GM19328 (cell line): ENCODE measurements around the gene GRIK3.

Experiments used
- ATAC-seq: cut with Tn5 transposase; IDR thresholded peaks from one replicate; pipeline ENCODE4 v1.9.1; 2021; ENCODE audit warnings: mild to moderate bottlenecking, moderate library complexity; ENCODE audit not compliant: unreplicated experiment

GRIK3 gene

DNA sequence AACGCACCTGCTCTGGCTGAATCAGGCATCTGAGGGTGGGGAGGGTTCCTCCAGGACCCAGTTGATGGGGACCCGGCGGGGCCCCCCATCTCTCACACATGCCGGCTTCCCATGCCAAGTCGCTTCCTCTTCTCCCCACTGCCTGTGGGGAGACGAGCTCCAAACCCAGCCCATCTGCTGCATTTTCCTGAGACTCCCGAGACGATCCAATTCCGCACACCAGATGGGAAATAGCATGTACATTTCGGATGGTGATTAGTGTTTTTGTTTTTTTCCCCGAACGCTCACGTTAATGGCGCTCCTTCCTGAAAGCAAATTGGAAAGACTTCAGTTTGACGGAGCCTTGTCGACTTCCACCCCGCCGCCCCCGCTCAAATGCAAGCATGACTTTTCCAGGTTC, 13.2 kb upstream of the GRIK3 start:
- ATAC-seq: no peak

DNA sequence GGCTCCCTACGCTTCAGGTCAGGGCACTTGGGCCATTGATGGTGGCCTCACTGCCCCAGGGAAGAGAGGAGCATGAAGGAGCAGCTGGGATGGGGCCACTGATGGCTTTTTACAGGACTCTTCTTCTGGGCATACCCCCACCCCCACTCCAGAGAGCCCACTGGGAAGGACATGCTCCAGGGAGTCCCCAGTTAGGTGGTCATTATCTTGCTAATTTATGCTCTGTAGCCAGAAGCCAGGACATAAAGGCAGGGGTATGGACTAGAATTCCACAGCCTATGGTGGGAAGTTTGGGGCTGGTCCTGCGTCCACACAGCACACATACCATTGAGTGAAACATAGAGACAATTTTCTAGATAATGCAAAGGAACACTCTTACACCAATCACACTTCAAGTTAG, 8.8 kb upstream of the GRIK3 start:
- no peak for ATAC-seq

DNA sequence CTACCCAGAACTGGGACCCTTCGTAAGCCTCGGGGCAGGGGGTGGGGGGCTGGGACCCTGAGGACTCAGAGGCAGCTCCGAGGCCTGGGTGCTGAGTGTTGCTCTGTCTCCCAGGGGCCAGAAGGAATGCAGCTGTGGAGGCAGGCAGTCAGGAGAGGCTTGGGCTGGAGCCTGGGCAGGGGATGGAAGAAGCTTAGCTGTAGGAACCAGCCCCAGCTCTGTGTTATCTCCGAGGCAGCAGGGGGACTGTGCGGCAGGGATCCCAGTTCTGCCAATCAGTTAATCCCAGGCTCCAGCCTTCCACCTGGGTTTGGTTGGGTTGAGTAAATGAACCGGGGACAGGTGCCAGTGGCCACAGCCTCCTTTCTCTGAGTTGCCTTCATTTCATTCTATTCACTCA, 8.2 kb upstream of the GRIK3 start:
- no peak for ATAC-seq

DNA sequence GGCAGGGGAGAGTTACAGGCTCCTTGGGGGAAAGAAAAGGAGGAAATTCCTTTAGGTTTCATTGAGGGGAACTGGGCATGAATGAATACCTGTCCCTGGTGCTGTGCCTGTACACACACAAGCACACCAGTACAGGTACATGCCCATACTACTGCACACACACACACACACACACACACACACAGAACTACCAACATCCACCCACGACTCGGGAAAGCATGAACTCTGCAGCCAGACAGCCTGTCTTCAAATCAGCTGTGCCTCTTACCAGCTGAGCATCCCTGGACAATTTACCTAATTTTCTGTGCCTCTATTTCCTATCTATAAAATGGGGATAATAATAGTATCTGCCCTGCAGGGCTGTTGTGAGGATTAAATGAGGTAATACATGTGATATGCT, 7.2 kb upstream of the GRIK3 start:
- ATAC-seq: no peak

DNA sequence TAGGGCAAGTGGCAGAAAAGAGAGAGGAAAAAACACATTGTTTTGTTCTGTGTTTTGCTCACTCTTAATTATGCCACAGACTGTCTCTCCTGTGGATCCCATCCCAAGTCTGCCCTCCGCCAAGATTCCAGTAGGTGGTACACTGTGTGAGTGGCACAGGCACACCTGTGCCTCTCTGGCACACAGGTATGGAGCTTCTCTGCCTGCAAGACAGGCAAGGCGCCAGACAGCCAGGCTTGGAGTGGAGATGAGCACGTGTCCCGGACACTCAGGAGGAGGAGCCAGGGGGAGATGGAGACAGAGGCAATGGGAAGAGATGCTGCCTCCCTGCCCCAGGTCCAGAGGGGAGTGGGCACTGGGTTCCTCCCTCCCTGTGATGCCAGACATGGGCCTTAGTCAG, 6.5 kb upstream of the GRIK3 start:
- ATAC-seq: no peak

DNA sequence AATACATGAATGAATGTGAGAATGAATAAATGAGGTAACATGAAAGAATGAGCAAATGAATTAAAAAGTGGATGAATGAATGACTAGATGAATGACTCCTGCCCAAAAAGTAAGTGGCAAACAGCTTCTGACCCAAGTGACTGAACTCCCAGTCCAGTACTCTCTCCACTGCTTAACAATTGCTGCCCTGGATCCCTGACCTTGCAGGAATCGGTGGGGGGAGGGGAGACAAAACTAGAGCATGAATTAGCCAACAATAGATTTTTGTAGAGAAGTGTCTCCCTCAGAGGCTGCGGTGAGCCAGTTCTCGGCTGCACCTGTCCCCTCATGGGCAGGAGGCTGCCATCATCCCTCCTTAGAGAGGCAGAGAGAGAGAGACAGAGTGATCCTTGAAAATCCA, 5.9 kb upstream of the GRIK3 start:
- no peak for ATAC-seq

DNA sequence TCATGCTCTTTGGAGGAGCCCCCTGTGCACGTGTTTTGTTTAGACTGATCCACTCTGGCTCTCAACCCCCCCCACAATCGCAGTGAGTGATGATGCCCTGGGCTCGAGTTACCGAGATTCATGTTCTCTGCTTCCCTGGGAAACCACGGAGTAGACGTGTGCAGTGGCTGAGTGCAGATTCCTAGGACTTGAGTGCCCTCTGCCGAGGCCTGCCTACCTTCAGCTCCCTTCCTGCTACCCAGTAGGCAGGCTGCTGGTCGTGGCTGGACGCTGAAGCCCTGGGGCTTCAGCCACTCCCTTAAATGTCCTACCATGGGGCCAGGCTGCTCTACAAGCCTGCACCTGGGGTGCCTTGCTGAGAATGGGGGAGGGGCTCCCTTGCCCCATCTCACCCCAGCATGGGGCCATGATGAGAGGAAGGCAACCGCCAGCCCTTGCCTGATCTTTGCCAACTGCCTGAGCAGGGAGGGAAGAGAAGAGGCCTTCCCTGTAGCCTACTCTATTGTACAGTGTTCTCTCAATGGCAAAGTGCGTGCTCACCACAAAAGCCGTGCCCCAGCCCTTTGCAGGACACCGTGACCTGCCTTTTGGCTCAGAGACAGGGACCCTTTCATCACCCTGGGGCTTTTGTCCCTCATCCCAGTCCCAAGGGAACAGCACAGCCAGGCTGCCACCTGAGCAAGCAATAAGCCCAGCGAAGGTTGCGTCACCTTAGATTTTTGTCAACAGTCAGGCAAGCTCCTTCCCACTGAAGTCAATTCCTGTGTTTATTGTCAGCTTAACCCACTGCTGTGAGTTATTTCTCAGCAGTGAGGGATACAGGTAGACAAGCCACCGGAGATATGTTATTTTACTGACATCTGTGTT, 4.1 kb upstream of the GRIK3 start:
- no peak for ATAC-seq

DNA sequence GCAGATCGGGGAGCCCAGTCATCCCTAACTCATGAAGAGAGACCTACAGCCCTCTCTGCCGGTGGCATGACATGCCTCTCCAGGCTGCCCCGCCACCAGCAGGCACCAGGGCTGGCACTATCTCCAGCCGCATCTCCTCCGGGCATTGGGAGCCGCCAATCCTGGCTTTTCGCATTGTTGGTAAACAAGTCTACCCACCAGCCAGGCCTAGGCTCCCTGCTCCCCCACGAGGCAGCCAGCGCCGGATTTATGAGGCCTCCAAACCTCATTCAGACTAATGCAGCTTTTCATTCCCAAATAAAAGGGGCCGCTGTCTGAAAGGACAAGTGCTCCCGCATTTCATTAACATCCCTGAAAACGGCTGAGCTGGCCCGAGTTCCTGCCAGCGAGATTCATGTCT, 3.4 kb upstream of the GRIK3 start:
- no peak for ATAC-seq

DNA sequence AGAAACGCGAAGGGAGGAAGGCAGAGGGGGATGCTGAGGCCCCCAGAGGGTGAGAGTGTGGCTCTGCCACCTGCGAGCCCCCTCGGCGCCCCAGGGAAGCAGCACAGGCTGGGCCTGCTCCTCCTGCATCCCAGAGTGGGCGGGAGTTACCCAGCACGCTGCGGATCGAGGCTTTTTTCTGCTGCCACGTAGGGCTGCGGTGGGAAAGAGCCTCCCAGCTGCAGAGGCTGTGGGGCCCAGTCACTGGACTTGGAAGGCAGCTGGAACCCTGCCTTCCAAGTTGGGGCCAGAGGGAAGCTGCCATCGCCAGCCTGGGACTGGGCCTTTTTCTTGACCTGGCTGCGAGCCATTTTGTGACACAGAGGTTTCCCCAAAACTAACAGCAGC, 2.3 kb upstream of the GRIK3 start:
- no peak for ATAC-seq

DNA sequence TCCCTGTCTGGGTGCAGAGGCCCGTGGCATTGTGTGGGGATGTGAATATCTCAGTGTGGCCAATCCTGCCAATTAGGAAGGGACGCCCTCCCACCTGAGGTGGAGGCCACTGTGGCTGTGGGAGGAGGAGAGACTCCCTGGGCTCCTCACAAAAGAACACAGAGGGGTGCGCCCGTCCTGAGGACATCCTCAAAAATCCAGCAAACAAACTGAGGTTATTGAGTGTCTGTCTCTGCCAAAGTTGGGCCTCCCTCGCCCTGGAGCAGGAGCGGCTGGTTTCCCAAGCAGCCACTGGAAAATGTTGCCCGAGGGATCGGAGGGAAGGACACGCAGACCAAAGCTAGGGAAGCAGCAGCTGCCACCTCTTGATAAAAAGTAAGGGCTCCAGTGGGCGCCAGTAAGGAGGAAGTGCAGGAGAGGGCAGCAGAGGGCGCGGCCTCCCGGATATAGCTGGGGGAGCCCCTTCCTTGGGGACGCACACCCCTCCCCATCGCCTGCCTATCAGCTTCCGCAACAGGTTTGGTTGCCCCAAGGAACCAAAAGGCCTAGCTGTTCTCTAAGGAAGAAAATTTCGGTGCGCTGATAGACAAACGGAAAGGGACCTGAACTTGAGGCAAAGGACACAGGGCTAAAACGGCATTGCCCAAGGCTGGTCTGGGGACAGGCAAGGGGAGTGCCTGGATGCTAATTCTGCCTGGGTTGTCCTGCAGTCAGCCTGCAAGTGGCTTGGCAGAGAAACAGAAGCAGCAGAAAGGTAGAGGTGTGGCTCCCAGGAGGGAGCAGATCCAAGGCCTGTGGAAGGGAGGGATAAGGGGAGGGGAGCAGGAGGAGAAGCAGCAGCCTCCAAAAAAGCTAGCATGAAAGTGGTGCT, 1.7 kb upstream of the GRIK3 start:
- no peak for ATAC-seq

DNA sequence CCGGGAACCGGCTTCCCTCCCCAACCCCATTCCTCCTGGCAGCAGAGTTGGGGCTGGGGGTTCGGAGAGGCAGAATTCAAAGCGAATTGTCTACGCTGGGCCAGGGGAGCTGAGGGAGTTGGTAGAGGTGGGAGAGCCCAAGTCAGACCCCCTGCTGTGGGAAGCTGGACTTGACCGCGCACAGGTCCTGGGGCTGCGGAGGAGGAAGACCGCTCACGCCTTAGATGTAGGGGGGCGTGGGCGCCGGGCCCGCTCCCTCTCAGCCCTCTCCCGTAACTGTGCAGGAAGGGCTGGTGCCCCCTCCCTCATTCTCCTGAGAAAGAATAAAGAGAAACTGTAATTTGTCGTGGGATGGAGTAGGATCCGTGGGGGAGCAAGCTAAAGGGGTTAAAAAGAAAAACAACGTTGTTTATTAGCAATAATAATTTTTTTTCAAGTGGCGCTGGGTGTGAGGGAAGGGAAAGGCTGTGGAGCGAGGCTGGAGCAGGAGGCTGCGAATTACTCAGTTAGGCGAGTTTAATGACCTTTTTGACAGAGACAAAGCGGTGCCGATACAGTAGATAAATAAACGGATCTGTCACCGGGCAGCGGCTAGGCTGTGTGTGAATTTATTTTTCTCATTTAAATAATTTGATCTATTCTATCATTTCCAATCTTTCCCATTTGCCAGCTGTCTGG, 838 bp upstream of the GRIK3 start:
- ATAC-seq: no peak

DNA sequence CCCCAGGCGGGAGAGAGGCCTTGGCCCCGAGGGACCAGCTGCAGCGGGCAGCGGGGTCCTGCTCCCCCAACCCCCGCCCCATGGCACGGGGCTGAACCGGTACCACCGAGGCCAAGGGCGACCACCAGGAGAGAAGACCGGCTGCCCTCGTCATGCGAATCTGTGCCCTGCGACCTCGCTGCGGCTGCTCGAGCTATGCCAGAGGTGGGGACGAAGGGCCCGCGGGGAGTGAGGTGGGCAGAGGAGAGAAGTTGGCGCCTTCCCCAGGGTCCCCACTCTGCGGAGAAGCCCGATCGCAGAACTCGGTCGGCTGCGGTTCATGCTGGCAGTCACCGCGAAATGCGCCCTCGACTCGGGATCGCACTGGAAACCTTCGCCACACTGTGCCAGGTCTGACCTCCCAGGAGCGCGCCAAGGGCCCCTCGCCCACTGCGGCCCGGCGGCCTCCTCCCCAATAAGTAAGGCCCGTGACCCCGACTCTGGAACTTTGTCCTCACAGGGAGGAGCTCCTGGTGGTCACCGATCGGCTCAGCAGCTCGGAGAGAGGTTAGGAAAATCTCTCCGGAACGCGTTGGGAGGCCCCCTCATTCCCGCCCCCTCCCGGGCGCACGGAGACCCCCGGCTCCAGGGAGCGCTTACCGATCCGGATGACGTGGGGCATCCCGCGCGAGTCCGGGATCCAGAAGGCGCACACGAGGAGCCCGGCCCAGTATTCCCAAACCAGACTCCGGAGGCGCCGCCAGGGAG, 787 bp downstream of the GRIK3 start:
- no peak for ATAC-seq

DNA sequence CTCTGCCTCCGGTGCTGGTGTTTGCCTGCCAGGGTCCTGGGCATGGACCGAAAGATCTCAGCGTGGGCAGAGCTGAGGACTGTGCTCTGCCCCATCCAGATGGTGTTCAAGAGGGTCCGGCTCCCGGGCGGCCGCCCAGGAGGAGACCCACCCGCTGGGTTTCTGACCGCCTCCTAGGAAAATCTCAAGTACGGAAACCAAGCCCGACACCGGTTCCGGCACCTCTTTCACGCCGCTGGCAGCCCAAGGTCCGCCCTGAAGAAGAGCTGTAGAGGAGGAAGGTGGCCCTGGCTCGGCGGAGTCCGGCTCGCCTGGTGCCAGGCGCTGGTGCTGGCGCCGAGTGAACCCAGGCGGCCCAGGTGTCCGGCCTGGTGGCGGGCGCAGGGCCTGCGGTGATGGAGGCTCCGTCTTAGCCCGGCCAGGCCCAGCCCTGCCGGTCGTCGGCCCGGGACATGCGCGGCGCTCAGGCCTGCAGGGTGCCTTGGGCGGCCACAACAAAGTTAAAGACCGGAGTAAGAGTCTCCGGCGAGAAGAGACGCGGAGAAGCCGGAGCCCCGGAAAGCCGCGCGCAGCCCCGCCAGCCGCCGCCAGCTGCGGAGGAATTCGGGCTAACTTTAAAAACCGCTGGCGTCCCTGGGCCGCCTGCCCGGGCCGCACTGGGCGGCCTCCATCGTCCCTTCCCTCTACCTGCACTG, 1.5 kb downstream of the GRIK3 start:
- ATAC-seq: no peak

DNA sequence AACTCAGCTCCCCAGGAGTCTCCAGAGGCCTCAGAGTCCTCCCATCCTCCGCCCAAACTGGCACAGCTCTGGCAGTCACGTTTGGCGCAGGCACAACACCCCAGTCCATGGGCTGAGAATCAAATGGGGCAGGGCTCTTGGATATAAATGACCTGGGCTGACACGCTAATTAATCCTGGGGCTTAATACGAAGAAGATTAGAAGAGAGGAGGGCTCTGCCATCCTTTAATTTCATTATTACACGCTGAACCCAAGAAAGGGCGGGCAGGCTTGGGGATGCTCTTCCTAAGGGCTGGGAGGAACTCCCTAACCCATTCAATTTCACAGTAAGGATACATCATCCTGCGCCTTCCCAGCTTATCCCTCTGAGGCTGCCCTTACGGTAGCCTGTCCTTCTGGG, 2.4 kb downstream of the GRIK3 start:
- ATAC-seq: no peak

DNA sequence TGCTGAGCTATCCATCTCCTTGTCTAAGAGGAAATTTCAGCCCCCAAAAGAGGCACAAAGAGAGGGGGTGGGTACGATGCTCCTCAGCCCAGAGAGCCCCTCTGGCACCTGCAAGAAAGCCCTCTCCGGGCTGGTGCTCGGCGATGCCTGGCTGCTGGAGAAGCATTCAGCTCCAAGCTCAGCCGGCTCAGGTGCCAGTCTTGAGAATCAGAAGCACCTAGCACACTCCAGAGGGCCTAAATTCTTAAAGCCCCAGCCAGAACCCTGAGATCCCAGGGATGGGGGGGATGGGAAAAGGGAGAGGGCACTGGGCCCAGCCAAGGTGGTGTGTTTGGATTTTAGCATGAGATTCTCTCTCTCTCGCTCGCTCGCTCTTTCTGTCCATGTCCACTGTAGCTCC, 2.9 kb downstream of the GRIK3 start:
- no peak for ATAC-seq

DNA sequence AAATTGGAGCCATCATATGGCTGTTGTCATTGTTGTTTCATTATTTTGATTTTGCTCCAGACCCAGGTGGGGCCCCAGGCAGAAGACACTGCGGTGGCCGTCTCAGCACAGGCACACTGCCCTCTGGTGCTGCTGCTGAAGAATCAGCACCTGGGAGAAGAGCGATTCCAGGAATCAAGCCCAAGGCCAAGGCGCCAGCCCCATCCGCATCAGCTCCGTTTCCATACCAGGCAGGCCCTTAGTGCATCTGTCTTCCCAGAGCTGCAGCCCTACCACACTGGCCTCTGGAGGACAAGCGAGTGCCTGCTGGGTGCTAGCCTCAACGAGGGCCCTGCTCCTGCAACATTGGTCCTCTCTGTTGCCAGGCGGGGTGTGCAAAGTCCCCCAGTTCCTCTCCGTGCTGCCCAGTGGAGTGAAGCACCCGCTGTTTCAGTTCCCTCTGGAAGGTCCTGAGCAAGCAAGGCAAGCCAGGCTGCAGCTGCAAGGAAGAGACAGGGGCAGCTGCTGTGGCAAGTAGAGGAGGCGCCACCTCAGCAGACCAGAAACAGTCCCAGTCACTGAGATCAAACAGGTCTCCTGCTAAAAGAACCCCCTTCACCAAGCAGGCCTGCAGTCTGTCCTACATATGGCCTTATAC, 5.2 kb downstream of the GRIK3 start:
- no peak for ATAC-seq

DNA sequence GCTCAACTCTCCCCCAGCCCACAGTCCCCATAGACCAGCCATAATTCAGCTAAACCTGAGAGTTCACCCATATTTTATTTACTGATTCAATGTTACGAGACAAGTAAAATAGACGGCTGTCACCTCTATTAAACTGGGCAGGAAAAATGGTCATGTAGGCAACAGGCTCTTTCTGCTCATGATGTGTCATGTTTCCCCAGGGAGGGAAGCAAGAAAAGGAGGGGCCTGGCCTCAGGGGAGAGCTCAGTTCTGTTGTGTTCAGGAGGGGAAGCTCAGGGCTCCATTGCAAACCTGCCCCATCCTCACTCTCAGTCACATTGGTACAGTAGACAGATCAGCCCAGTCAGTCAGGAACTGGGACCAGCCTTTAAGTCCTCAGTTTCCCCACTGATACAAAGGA, 12.8 kb downstream of the GRIK3 start:
- no peak for ATAC-seq

DNA sequence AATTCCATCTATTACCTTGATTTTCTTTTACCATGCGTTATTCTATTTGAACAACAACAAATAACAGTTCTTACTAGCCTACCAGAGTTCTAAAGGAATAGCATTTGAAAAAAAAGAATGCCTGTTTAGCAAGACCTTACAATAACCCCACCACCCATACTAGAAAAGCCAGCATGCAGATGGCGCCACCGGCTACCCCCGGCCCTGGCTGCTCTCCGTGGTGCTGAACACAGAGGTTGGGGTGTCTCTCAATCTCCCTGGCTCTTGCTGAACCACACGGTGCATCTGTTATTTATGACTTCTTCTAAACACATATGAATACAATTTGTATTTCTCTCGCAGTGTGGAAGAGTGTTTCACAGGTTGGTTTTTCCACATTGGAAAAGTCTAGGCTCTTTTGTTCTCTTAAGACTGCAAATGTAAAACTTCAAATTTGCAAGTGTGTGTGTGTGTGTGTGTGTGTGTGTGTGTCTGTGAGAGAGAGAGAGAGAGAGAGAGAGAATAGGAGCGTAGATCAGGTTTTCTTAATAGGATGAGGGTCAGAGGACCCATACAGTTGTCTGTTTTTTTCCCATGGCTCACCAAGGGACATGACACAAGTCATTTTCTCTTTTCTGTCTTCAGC, 13.6 kb downstream of the GRIK3 start:
- ATAC-seq: no peak

DNA sequence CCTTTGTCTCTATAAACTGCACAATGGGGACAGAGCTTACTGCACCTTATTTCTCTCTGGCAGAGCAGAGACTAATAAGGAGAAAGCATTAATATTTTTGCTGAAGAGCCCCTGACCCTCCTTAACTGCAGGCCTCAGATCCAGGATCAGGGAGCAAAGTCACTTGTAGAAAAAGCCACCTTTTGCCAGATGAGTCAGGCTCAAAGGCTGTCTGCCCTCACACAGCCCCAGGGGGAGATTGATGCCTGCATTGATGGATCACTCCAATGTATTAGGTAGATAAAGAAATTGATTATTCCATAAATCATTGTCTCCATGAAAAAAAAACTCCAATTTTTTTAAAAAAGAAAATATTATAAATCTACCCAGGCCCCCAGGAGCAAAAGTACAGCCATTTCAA, 15.8 kb downstream of the GRIK3 start:
- no peak for ATAC-seq
